KBM-7 (cell line): ENCODE results near the gene ADRM1.

Experiments
- DNase-seq: peaks from one replicate; pipeline ENCODE4 v3.0.0-alpha.2; 2015
- in situ Hi-C: fragments of 300-500 bp; cut with MboI; formaldehyde crosslinking; loops from 2 replicates; pipeline ENCODE4 v1.14.3; 2020; ENCODE audit warnings: low sequenced_read_pairs, low pct_unique_long_range_greater_than_20kb, mixed read lengths

ADRM1 gene

GRCh38 chr20:62293946-62294345, 8.9 kb upstream of the ADRM1 start:
- DNase-seq = no peak
- in situ Hi-C loops = no loop called here

GRCh38 chr20:62294516-62294915, 8.3 kb upstream of the ADRM1 start:
- no peak for DNase-seq
- in situ Hi-C loops = no loop called here

GRCh38 chr20:62296724-62297448, 5.9 kb upstream of the ADRM1 start:
- DNase-seq = no peak
- in situ Hi-C loops = no loop called here

- DNase-seq = no peak
- in situ Hi-C loops = no loop called here
Measured at GRCh38 chr20:62297449-62298227, 5.2 kb upstream of the ADRM1 start.

- DNase-seq = no peak
- in situ Hi-C loops = no loop called here
Measured at GRCh38 chr20:62298577-62299249, 4.1 kb upstream of the ADRM1 start.

- in situ Hi-C loops = no loop called here
- DNase-seq = no peak
Measured at GRCh38 chr20:62299666-62300236, 3.0 kb upstream of the ADRM1 start.

GRCh38 chr20:62300319-62300718, 2.5 kb upstream of the ADRM1 start:
- in situ Hi-C loops = no loop called here
- DNase-seq = no peak

GRCh38 chr20:62301111-62301668, 1.6 kb upstream of the ADRM1 start:
- no peak for DNase-seq
- in situ Hi-C loops = no loop called here

GRCh38 chr20:62301773-62302340, 940 bp upstream of the ADRM1 start:
- peak; percentile 94 for DNase-seq
- in situ Hi-C loops = no loop called here

- in situ Hi-C loops = no loop called here
- DNase-seq = no peak
Measured at GRCh38 chr20:62303062-62303339, 204 bp downstream of the ADRM1 start.

- peak; percentile 7 for DNase-seq
- in situ Hi-C loops = no loop called here
Measured at GRCh38 chr20:62303340-62304226, 786 bp downstream of the ADRM1 start.

- DNase-seq = no peak
Measured at GRCh38 chr20:62304331-62305148, 1.7 kb downstream of the ADRM1 start.

GRCh38 chr20:62305149-62305764, 2.5 kb downstream of the ADRM1 start:
- in situ Hi-C loops = no loop called here
- peak; percentile 24 for DNase-seq

More at GRCh38 chr20:62304331-62305148, 1.7 kb downstream of the ADRM1 start:
- in situ Hi-C loops = no loop called here

GRCh38 chr20:62305765-62306413, 3.1 kb downstream of the ADRM1 start:
- in situ Hi-C loops = no loop called here

GRCh38 chr20:62306414-62307187, 3.8 kb downstream of the ADRM1 start:
- in situ Hi-C loops = no loop called here
- DNase-seq = no peak

More at GRCh38 chr20:62305765-62306413, 3.1 kb downstream of the ADRM1 start:
- no peak for DNase-seq
